Activated effector memory CD4-positive, alpha-beta T cell treated with anti-CD3 and anti-CD28 coated beads, Interleukin-2, amount 50 U/mL, for 16 hours (primary cell): ENCODE measurements around the gene CLPTM1L.
"Not testable (repeated sequence)": the region's sequence is repeated elsewhere in the genome, so short reads cannot be mapped to it uniquely, and the experiment has no call there.

Experiments used
- DNase-seq: peaks from one replicate; pipeline ENCODE4 v3.0.0-alpha.2; 2020

CLPTM1L gene

DNA sequence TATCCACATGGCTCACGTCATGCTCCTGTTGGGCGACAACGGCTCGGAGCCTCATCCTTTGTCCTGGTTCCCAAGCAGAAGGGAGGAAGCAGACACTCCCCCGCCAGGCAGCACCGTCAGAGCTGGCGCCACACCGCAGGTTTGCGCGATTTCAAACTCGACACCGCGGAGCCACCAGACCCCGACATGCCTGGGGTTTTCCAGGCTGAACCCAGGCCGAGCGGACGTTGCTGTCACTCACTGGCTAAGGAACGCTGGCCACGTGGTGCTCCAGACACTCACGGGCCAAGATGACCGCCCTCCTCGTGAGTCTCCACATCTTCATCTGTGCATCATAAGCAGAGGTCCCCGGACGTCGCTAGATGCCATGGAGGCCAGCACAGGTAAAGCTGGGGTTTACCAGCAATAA, 59.0 kb downstream of the CLPTM1L start:
- peak; percentile 48 for DNase-seq

DNA sequence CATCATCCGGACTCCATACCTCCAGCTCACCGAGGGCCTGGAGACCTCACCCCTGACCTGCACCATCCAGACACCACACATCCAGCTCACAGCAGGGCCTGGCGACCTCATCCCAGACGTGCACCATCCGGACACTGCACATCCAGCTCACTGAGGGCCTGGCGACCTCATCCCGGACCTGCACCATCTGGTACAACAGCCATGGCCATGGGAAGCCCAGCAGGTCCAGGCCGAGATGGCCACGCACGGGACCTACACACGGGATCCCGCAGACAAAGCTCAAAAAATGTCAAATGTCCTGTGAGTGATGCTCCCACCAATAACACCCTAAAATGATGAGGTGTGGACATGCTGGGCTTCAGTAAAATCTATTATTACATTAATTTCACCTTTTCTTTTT, 59.8 kb downstream of the CLPTM1L start:
- DNase-seq: peak; percentile 42

DNA sequence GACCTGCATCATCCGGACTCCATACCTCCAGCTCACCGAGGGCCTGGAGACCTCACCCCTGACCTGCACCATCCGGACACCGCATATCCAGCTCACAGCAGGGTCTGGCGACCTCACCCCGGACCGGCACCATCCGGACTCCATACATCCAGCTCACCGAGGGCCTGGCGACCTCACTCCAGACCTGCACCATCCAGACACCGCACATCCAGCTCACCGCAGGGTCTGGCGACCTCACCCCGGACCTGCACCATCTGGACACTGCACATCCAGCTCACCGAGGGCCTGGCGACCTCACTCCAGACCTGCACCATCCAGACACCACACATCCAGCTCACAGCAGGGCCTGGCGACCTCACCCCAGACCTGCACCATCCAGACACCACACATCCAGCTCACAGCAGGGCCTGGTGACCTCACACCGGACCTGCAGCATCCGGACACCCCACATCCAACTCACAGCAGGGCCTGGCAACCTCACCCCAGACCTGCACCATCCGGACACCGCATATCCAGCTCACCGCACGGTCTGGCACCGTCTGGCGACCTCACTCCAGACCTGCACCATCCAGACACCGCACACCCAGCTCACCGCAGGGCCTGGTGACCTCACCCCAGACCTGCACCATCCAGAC, 60.4 kb downstream of the CLPTM1L start:
- DNase-seq: not testable (repeated sequence)

DNA sequence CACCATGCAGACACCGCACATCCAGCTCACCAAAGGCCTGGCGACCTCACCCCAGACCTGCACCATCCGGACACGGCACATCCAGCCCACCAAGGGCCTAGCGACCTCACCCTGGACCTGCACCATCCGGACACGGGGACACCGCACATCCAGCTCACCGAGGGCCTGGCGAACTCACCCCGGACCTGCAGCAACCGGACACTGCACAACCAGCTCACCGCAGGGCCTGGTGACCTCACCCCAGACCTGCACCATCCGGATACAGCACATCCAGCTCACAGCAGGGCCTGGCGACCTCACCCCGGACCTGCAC, 61.2 kb downstream of the CLPTM1L start:
- DNase-seq: peak; percentile 56

DNA sequence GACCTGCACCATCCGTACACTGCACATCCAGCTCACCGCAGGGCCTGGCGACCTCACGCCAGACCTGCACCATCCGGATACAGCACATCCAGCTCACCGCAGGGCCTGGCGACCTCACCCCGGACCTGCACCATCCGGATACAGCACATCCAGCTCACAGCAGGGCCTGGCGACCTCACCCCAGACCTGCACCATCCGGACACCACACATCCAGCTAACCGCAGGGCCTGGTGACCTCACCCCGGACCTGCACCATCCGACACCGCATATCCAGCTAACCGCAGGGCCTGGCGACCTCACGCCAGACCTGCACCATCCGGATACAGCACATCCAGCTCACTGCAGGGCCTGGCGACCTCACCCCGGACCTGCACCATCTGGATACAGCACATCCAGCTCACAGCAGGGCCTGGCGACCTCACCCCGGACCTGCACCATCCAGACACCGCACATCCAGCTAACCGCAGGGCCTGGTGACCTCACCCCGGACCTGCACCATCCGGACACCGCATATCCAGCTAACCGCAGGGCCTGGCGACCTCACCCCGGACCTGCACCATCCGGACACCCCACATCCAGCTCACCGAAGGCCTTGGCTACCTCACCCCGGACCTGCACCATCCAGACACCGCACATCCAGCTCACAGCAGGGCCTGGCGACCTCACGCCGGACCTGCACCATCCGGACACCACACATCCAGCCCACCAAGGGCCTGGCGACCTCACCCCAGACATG, 61.7 kb downstream of the CLPTM1L start:
- peak; percentile 43 for DNase-seq

DNA sequence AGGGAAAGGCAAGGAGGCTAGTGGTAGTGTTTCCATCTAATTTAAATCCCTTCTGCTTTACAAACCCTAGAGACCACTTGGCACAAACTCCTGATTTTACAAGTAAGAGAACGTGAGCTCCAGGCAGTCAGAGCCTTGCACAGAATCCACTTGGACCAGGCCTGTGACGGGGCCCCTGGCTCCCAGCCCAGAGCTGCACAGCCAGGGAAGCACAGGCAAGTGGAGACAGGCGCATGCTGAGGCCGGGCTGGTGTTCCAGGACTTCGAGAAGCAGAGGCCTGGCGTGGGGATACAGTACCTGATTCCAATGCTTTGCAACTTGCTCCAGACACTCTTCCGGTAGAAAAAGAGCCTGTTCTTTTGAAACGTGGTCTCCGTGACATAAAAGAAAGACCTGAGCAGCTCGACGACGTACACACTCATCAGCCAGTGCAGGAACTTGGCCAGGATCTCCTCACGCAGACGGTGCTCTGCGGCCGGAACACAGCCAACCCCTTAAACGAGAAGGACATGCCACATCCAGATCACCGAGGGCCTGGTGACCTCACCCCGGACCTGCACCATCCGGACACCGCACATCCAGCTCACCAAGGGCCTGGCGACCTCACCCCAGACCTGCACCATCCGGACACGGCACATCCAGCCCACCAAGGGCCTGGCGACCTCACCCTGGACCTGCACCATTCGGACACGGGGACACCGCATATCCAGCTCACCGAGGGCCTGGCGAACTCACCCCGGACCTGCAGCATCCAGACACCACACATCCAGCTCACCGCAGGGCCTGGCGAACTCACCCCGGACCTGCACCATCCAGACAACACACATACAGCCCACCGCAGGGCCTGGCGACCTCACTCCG, 62.5 kb downstream of the CLPTM1L start:
- DNase-seq: peak; percentile 61

DNA sequence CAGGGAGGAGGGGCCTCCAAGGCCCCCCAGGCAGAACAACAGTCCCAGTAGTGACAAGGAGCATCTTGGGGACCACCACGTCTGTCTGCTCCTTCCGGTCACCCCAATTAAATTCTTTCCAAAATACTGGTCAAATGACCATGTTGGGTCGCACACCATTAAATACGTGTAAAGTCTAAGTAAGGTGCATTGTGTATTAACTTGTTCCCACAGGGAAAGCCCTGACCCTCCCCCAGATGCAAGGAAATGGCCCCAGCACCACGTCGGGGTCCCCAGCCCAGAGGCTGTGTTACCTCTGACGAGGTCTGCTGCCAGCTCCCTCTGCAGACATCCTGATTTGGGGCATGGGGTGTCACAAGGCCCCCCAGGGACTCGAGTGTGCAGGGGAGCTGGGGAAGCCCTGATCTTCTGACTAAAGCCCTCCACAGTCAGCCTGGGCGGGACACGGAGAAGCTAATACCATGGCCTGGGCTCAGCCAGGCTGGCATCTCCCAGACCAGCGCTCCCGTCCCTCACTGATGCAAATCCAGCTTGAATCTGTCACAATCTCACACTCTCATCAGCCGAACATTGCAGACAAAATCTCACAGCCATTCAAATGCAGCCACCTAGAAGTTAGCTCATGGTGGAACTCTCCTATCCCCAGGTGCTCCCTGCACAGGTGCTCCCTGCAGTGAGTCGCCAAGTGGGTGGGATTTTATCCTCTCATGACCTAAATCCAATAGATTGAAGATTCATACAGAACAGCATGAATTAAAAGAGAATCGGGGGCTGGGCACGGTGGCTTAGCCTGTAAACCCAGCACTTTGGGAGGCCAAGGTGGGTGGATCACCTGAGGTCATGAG, 63.6 kb downstream of the CLPTM1L start:
- no peak for DNase-seq

DNA sequence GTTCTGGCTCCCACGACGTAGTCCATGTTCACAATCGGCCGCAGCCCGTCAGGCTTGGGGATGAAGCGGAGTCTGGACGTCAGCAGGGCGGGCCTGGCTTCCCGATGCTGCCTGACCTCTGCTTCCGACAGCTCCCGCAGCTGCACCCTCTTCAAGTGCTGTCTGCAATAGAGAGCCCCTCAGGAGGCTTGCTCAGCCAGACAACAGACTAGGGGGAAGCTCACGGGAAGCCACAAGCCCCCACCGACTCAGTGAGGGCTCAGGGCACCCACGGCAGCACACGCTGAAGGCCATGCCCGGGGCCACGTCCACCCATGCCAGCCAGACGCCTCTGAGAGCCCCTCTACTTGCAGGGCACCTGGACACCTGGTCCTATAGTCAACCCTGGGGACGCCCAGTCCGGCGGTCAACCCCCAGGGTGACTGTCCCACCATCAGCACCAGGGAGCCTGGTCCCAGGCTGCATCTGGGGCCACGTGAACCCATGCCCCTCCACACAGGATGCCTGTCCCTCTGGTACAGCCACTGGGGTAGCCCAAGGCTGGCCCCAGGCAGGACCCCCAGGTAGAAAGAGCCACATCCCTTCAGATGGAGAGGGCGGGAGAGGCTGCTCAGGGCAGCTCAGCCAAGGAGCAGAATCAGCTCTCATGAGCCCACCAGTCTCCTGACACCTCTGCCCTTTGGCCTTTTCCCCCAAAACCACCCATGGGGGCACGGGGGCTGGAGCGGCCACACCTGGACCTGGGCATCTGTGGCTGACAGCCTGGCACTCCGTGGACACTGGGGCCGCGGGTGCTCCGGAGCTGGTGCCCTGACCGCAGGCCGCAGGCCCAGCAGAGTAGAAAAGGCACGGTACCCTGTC, 64.5 kb downstream of the CLPTM1L start:
- no peak for DNase-seq

DNA sequence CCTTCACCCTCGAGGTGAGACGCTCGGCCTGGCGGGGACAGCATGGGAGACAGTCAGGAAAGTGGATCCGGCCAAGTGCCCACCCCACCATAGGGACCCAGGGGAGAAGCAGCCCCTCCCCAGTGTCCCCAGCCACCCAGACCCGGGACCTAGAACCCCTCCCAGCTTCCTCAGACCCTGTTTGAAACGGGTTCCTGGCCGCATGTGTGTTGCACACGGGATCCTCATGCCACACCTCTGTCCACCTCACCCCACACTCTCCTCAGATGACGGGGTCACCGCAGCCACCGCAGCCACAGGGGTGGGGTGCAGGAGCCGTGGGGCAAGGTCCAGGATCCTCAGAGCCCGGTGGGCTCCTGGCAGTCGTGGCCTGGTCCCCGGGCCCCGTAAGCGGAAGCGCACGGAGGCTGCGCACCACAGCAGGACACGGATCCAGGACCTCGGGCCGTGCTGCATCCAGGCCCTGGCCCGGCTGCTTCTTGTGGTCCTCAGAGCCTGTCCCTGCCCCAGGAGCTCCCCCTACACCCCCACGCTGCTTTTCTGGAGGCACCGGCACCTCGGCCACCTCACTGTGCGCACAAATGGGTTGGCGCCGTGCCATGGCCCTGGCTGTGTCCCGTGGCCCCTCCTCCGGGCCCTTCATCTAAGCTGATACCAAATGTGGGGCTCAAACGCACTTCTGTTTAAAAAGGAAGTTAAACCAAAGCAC, 65.3 kb downstream of the CLPTM1L start:
- no peak for DNase-seq

DNA sequence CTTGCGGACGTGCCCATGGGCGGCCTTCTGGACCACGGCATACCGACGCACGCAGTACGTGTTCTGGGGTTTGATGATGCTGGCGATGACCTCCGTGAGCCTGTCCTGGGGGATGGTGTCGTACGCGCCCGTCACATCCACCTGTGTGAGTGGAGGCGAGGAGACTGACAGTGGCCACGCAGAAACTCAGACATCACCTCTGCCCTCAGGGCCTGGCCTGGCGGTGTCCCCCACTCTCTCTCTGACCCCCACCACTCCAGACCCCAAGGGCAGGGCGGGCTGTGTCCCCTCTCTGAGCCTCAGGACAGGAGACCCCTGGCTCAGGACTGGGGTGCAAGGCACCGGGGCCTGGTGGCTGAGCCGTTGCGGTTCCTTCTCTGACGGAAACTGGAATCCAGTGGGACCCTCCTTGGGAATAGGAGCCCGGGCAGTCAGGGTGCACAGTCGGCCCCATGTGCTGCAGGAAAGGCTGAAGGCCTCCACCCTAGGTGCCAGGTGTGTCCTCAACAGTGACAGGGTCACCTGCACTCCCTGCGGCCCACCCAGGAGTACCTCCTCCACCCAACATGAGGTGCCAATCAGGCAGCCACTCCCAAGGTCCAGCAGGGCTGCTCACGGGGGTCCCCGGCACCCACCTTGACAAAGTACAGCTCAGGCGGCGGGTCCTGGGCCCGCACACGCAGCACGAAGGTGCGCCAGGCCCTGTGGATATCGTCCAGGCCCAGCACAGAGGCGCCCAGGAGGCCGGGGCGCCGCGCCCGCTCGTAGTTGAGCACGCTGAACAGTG, 66.0 kb downstream of the CLPTM1L start:
- DNase-seq: no peak

DNA sequence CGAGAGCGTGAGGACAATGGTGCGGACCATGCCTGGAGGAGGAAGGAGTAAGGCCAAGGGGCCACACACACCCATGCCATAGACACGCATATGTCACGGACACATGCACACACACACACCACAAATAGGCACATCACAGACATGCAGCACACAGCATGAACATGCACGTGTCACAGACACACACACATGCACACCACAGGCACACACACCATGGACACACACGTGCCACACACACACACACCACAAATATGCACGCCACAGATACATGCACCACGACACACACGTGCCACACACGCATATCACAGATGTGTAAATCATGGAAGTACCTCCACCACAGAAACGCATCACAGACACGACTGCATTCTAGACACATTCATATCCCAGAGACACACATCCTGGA, 66.7 kb downstream of the CLPTM1L start:
- no peak for DNase-seq

DNA sequence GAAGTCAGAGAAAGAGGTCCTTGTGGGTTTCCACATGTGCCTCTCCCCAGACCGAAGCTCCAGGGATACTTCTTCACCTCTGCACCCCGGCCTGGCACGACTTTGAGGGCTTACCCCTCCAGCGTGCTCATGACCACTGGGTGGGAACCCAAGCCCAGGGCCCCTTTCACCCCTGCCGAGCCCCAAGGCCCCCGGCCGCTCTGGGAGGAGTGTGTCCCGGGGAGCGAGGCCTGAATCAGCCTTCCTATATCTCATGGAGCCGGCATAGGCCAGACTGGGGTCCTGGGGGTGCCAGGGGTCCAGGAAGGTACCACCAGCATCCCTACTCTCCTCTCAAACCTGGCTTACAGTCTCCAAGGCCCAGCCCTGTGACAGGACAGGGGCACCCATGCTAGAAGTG, 67.1 kb downstream of the CLPTM1L start:
- DNase-seq: no peak

DNA sequence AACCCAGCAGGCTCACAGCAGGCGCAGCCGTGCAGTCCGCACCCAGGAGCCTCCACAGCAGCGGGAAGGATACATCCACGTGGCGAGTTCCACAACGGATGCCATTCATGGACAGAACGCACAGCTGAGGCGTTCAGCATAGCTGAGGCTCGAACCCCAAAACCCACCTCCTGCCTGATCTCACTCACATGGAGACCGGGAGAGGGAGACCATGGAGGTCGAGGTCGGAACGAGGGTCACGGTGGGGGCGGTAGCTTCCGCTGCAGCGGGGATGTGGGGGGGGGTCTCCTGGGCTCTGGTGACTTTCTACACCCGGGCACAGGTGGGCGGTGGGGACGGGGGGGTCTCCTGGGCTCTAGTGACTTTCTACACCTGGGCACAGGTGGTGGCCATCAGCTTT, 67.6 kb downstream of the CLPTM1L start:
- no peak for DNase-seq

DNA sequence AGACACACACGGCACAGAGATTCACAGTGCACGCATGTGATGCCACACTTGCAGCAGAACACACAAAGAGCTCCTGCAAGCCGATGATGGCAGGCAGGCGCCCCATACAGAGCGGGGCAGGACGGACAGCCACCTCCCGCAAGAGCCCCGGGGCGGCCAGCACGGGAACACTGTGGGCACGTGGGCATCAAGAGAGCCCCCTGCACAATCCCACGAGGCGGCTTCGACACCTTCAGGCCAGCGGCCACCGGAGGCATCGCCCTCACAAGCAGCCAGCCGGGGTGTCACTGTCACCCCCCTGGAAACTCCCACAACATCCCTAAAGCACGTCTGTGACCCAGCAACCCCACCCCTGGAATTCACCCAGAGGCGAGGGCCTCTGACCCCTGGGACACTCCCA, 68.0 kb downstream of the CLPTM1L start:
- no peak for DNase-seq

DNA sequence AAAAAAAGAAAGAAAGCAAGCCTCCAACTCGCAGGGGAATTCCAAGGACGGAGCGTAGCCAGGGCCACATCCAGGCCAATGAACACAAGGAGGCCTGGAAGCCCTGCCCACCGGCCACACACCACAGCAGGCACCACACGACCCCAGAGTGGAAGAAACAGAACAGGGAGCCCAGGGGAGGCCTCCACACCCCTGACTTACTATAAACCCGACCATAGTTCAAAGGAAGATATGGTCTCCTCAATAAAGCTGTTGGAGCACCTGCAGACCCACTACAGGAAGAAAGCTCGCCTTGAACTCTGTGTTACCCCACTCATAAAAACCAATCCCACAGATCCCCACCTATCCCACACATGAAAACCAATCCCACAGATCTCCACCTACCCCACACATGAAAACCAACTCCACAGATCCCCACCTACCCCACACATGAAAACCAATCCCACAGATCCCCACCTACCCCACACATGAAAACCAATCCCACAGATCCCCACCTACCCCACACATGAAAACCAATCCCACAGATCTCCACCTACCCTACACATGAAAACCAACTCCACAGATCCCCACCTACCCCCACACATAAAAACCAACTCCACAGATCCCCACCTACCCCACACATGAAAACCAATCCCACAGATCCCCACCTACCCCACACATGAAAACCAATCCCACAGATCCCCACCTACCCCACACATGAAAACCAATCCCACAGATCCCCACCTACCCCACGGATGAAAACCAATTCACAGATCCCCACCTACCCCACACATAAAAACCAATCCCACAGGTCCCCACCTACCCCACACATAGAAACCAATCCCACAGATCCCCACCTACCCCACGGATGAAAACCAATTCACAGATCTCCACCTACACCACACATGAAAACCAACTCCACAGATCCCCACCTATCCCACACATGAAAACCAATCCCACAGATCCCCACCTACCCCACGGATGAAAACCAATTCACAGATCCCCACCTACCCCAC, 69.2 kb downstream of the CLPTM1L start:
- not testable (repeated sequence) for DNase-seq

DNA sequence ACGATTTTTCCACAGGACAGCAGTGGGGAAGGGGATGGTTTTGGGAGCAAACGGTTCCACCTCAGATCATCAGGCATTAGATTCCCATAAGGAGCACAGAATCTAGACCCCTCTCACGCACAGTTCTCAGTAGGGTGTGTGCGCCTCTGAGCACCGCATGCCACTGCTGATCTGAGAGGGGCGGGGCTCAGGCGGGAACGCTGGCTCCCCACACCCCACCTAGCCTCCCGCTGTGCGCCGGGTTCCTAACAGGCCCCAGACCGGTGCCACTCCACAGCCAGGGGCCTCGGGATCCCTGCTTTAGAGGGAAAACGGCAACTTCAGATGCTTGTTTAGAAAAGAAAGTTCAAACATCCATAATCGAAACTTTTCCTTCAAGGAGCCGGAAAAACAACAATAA, 70.4 kb downstream of the CLPTM1L start:
- no peak for DNase-seq

DNA sequence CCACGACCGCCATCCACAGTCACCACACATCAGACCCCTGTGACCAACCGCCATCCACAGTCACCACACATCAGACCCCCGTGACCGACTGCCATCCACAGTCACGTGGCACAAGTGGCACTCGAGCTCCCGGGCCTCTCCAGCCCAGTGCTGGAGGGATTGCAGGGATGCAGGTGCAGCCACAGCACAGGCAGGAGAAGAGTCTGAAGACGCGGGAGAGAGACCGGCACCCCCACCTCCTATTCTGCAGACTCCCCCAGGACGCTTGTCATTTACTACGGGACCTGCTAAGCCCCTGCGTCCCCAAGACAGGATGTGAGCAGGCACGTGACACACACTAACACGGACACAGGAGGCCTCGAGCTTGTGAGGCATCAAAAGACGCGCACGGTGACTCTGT, 71.2 kb downstream of the CLPTM1L start:
- DNase-seq: no peak

DNA sequence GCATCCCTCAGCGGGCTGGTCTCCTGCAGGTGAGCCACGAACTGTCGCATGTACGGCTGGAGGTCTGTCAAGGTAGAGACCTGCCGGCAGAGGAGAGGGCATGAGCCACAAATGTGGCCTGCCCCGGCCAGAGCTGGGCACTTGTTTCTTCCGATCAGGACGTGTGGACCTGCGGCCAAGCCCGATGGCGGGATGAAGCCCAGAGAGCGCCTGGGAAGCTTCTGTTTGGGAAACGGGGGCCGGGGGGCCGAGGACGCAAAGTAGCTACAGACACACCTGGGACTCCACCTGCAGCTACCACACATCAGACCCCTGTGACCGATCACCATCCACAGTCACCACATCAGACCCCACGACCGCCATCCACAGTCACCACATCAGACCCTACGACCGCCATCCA, 72.7 kb downstream of the CLPTM1L start:
- DNase-seq: no peak
